ENCODE data around the gene FHL2.

The FHL2 gene

GRCh38 chr2:105379741-105380186 is 19.1 kb downstream of the FHL2 start:
- DNase-seq (ENCODE audit: low spot score) (no peak), FAIRE-seq (no peak)

- FAIRE-seq, result no peak
- no peak for DNase-seq (ENCODE audit: low spot score)
Measured at GRCh38 chr2:105378921-105379383, 19.9 kb downstream of the FHL2 start.

GRCh38 chr2:105378276-105378840 is 20.5 kb downstream of the FHL2 start:
- DNase-seq (ENCODE audit: low spot score) (no peak), FAIRE-seq (no peak)

- DNase-seq (ENCODE audit: low spot score) (no peak), FAIRE-seq (no peak)
Measured at GRCh38 chr2:105377871-105378270, 21.0 kb downstream of the FHL2 start.

- DNase-seq (ENCODE audit: low spot score) (no peak), FAIRE-seq (no peak)
Measured at GRCh38 chr2:105376789-105377240, 22.0 kb downstream of the FHL2 start.

- FAIRE-seq, result no peak
- no peak for DNase-seq (ENCODE audit: low spot score)
Measured at GRCh38 chr2:105376010-105376409, 22.8 kb downstream of the FHL2 start.

- FAIRE-seq (no peak), DNase-seq (ENCODE audit: low spot score) (no peak)
Measured at GRCh38 chr2:105375001-105375561, 23.8 kb downstream of the FHL2 start.

GRCh38 chr2:105373895-105374401 is 24.9 kb downstream of the FHL2 start:
- DNase-seq (ENCODE audit: low spot score) (no peak), FAIRE-seq (no peak)

GRCh38 chr2:105373344-105373781 is 25.5 kb downstream of the FHL2 start:
- FAIRE-seq, result peak; percentile 70
- no peak for DNase-seq (ENCODE audit: low spot score)

- DNase-seq (ENCODE audit: low spot score), result no peak
- FAIRE-seq, result no peak
Measured at GRCh38 chr2:105371810-105372209, 27.0 kb downstream of the FHL2 start.

GRCh38 chr2:105371156-105371555 is 27.7 kb downstream of the FHL2 start:
- FAIRE-seq, result no peak
- no peak for DNase-seq (ENCODE audit: low spot score)

- DNase-seq (ENCODE audit: low spot score), result peak; percentile 47
- FAIRE-seq, result no peak
Measured at GRCh38 chr2:105369777-105370690, 28.8 kb downstream of the FHL2 start.

GRCh38 chr2:105368759-105369408 is 30.0 kb downstream of the FHL2 start:
- FAIRE-seq (no peak), DNase-seq (ENCODE audit: low spot score) (no peak)

GRCh38 chr2:105365206-105365605 is 33.6 kb downstream of the FHL2 start:
- no peak for FAIRE-seq

GRCh38 chr2:105364436-105365139 is 34.3 kb downstream of the FHL2 start:
- FAIRE-seq (no peak), DNase-seq (ENCODE audit: low spot score) (no peak)

More at GRCh38 chr2:105365206-105365605, 33.6 kb downstream of the FHL2 start:
- no peak for DNase-seq (ENCODE audit: low spot score)

- no peak for FAIRE-seq
- DNase-seq (ENCODE audit: low spot score), result no peak
Measured at GRCh38 chr2:105362862-105363591, 35.8 kb downstream of the FHL2 start.

GRCh38 chr2:105361102-105361889 is 37.6 kb downstream of the FHL2 start:
- FAIRE-seq (no peak), DNase-seq (ENCODE audit: low spot score) (no peak)

GRCh38 chr2:105358593-105358992 is 40.3 kb downstream of the FHL2 start:
- no peak for DNase-seq (ENCODE audit: low spot score)

GRCh38 chr2:105357122-105357521 is 41.7 kb downstream of the FHL2 start:
- FAIRE-seq (no peak), DNase-seq (ENCODE audit: low spot score) (no peak)

More at GRCh38 chr2:105358593-105358992, 40.3 kb downstream of the FHL2 start:
- FAIRE-seq, result no peak
